Measurements from ENCODE around the gene CSNK1G2.
"Not testable (repeated sequence)": the region's sequence is repeated elsewhere in the genome, so short reads cannot be mapped to it uniquely, and the experiment has no call there.

CSNK1G2 gene

GRCh38 chr19:1970003-1970805 is 29.2 kb downstream of the CSNK1G2 start:
- DNase-seq: no peak

- DNase-seq: no peak
Measured at GRCh38 chr19:1970806-1971502, 30.0 kb downstream of the CSNK1G2 start.

- DNase-seq: no peak
Measured at GRCh38 chr19:1974381-1975161, 33.6 kb downstream of the CSNK1G2 start.

GRCh38 chr19:1975162-1975480 is 34.1 kb downstream of the CSNK1G2 start:
- DNase-seq: no peak

DNA sequence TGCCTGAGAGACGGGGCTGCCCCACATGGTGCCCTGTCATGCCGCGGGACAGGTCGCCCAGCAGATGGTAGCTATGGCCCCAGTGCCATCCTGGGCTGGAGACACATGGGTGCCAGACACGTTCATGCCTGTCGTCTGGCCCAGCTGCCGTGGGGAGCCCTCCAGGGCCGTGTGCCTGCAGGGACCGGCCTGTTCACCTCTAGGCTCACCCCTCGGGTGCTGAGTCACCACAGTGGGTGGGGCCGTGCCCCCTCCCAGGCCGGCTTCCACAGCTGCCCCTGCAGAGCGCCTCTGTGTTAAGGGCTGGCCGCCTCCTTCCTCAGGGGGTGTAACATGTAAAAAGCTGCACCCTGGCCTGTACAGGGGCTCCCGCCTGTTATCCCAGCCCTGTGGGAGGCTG is 36.1 kb downstream of the CSNK1G2 start:
- DNase-seq: no peak

DNA sequence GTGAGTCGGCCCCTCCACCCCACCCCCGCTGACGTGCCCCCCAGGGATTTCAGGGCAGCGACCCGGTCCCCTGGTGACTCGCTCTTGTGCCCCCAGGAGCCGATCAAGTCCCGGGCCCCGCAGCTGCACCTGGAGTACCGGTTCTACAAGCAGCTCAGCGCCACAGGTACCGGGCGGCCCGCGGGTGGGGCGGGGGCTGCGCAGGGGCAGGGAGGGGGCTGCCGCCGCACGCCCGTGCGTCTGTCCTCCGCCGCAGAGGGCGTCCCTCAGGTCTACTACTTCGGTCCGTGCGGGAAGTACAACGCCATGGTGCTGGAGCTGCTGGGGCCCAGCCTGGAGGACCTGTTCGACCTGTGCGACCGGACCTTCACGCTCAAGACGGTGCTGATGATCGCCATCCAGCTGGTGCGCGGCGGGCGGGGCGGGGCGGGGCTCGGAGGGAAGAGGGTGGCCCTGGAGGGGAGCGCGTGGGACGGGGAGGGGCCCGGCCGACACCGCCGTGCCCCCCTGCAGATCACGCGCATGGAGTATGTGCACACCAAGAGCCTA is 37.4 kb downstream of the CSNK1G2 start:
- no peak for DNase-seq

DNA sequence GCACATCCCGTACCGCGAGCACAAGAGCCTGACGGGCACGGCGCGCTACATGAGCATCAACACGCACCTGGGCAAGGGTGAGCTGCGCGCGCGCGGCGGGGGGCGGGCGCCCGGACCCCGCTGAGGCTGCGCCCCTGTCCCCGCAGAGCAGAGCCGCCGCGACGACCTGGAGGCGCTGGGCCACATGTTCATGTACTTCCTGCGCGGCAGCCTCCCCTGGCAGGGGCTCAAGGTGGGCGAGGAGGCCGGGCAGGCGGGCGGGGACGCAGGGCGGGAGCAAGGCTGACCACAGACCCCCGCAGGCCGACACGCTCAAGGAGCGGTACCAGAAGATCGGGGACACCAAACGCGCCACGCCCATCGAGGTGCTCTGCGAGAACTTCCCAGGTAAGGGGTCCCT is 38.0 kb downstream of the CSNK1G2 start:
- no peak for DNase-seq

- DNase-seq: no peak
Measured at GRCh38 chr19:1979642-1980041, 38.7 kb downstream of the CSNK1G2 start.

- no peak for DNase-seq
Measured at GRCh38 chr19:1980091-1980808, 39.3 kb downstream of the CSNK1G2 start.

DNA sequence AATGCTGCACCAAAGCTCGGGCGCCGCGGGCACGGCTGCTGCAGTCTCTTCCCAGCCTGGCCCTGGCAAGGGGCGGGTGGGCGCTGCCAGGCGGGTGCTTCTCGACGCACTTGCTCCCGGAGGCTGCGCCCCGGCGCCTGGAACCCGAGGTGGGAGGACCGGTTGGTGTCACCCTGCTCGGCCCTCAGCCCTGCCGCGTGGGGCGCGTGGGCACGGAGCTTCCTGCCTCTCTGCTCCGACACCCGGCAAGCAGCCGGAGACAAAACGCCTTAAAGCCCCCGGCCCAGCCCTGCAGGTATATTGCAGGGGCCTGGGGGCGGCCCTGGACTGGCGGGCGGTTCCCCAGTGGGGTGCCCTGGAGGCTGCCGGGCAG is 39.8 kb downstream of the CSNK1G2 start:
- no peak for DNase-seq

DNA sequence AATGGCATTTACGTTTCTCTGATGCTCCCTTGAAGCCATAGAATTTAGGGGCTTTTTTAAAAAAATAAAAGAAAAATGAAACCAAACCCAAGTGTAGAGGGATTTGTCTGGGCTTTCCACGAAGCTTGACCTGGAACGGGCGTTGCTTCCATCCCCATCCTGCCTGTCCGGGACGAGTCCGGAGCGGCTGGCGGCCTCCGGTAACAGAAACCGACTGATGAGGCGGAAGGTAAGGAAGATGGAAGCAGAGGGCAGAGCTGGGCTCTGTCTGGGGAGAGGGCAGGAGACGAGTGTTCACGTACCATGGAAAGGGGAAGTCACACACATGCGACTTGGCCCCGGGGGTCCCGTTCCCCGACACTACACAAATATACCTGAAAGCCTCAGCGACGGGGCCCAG is 40.3 kb downstream of the CSNK1G2 start:
- no peak for DNase-seq

DNA sequence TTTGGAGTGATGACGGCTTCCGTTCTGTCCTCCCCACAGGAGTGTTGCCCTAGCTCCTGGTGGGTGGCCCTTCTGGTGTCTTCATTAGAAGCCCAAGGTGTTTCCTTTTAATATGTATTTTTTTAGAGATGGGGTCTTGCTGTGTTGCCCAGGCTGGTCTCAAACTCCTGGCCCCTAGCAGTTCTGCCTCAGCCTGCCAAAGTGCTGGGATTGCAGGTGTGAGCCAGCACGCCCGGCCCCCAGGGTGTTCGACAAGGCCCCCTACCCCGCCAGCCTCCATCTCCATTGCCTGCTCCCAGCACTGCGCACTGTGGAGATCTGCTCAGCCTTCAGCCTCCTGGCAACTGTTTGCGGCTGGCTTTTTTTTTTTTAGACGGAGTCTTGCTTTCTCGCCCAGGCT is 43.4 kb downstream of the CSNK1G2 start:
- no peak for DNase-seq

DNA sequence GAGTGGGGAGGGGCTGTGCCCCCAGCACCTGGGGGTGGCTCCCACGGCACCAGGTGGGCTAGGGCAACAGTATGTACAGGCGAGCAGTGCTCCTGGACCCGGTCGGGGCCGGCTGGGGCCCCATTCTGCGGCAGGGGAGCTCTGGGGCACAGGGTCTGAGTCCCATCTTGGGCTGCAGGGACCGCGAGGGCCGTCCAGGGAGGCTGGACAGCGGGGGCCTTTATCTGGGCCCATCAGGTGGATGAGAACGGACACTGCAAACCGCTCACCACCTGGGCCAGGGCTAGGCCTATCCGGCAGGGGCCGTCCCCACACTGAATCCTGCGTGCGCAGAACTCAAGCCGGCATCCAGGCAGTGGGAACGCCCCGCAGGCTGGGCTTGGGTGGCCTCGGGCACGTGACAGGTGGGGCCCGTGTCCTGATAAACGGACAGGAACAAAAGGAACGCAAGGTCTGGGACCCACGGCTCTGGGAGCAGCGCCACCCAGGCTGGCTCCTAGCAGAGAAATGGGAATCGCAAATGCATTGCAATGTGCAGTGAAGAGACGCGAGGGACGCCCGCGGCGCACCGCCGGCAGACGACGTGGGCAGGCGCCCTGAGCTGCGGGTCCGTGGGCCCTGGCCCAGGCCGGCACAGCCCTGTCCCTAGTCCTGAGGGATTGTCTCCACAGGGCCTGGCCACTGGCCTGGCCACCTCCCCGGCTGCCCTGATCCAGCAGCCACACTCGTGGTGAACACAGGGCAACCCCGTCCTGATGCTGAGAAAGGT is 44.8 kb downstream of the CSNK1G2 start:
- no peak for DNase-seq

DNA sequence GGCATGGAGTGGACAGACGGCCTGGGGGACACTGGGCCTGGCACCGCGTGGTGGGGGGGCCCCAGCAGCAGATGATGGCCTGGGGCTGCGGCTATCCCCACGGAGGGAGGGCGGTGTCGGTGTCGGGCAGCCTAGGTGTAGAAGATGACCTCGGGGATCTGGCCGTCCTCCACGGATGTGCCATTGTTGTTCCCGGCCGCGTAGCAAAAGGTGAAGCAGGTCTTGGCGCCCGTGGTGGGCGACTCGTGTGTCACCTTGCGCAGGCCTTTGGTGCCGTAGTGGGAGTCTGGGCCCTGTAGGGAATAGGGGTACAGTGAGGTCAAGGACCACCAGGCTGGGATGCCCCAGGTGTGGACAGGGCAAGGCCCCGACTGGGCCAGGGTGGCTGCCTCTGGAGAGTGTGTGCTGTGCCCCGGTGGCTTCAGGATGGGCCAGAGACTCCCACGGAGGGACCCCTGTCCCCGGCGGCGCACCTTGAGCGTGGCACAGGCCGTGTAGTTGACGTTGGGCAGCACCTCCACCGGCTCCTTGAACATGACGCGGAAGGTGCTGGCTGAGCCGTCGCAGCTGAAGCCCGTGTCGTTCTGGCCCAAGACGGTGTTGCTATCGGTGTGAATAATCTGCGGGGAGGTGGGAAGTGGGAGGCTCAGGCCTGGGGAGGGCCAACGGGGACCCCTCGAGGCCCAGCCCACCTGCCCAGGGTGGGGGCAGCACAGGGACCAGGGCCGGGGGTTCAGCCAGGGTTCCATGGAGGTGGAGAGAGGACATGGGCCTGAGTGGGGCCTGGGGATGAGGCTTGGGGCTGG is 45.6 kb downstream of the CSNK1G2 start:
- DNase-seq: no peak

DNA sequence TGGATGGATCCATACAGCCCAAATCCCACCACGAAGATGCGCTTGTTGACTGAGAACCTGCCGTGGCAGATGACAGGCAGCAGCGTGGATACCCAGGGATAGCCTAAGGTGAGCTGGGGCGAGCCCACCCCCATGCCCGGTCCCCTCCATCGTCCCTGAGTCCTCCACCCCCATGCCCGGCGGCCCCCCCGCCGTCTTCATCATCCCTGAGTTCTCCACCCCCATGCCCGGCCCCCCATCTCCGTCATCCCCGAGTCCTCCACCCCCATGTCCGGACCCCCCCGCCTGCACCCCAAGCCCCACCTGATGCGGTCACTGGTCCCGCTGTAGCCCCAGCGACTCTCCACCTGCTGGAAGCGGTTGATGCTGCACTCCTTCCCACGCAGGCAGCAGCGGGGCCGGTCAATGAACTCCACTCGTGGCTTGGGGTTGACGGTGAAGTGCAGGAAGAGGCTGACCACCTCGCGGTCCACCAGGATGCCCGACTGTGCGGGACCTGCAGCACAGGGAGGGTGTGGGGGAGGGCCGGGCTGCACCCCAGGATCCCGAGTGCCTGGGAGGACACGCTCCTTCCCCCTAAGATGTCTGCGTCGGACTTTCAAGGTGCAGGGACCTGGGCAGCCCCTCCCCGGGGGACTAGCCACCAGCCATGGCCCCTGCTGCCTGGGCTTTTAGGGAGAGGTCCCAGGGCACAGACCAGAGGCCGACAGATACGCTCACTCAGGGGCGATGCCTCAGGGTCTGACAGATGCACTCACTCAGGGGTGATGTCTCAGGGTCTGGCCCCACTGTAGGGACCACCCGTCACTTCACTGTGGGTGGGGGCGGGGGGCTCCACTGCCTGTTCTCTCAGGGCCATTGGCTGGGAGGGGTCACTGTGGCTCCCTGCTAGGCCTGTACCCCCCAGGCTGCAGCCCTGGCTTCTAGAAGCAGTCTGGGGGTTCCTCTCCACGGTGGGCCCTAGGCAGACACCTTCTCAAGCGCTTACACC is 46.5 kb downstream of the CSNK1G2 start:
- no peak for DNase-seq

- not testable (repeated sequence) for DNase-seq
Measured at GRCh38 chr19:1988464-1988863, 47.5 kb downstream of the CSNK1G2 start.

GRCh38 chr19:1989513-1990229 is 48.7 kb downstream of the CSNK1G2 start:
- no peak for DNase-seq

DNA sequence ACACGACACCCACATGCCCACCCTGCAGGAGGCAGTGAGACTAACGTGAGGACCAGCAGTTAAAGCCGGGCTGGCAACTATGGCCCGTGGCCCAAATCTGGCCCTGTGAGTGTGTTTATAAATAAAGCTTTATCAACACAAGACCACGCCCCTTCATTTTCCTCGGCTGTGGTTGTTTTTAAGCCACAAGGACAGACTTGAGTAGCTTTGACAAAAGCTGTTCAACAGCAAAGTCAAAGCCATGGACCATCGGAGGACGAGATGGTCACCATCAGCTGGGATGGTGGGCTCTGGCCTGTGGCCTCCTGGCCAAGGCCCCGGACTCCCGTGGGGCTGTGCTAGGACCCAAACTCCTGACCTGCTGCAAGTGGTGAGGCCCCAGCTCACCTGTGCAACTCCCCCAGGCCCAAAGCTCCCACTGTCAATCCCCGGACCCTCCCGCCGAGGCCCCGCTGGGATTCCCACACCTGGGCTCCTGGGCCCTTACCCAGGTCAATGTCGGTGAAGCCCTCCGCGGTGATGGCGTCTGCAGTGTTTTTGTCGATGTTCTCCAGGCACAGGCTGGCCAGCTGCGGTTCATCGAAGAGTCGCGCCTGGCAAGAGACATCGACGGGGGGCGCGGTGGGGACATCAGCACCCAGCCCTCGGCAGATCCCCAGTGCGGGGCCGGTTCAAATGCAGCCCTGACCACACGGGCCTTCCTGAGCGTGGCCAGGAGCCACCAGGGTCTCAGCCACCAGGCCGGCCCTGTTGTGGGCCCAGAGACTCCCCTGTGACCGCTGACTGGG is 49.5 kb downstream of the CSNK1G2 start:
- DNase-seq: no peak
